Measurements from ENCODE around the gene PALM.
"Not testable (repeated sequence)": the region's sequence is repeated elsewhere in the genome, so short reads cannot be mapped to it uniquely, and the experiment has no call there.

PALM gene

DNA sequence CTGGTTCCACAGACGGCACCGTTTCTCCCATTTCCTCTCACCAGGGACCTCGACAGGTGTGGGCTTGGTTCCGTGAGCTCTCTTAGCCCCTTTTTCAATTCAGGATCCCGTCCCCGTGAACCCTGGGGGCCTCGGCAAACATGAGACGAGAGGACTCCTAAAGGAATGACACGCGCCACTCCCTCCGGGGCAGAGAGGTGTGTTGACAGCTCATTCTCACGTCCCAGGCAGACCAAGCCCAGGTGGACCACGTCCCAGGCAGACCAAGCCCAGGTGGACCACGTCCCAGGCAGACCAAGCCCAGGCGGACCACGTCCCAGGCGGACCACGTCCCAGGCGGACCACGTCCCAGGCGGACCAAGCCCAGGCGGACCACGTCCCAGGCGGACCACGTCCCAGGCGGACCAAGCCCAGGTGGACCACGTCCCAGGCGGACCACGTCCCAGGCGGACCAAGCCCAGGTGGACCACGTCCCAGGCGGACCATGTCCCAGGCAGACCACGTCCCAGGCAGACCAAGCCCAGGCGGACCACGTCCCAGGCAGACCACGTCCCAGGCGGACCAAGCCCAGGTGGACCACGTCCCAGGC lies 41.7 kb upstream of the PALM start:
- H3K9me3 ChIP-seq (ENCODE audit: control insufficient read depth in 5 of 5, low read length in 5 of 5); H3K27me3 ChIP-seq (ENCODE audit: control insufficient read depth in 5 of 5, insufficient read depth in 4 of 5, low read length in 5 of 5); H3K27ac ChIP-seq (ENCODE audit: low read depth, low read length): not testable (repeated sequence)

DNA sequence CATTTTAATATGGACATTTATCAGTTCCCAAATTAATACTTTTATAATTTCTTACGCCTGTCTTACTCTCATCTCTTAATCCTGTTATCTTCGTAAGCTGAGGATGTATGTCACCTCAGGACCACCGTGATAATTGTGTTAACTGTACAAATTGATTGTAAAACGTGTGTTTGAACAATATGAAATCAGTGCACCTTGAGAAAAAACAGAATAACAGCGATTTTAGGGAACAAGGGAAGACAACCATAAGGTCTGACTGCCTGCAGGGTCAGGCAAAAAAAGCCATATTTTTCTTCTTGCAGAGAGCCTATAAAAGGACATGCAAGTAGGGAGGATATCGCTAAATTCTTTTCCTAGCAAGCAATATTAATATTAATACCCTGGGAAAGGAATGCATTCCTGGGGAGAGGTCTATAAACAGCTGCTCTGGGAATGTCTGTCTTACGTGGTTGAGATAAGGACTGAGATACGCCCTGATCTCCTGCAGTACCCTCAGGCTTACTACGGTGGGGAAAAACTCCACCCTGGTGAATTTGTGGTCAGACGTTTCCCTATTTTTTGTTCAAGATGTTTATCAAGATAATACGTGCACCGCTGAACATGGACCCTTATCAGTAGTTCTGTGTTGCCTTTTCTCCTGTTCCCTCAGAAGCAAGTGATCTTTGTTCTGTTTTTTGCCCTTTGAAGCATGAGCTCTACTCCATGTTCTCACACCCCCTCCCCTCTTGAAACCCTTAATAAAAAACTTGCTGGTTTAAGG lies 39.9 kb upstream of the PALM start:
- not testable (repeated sequence) for H3K27me3 ChIP-seq (ENCODE audit: control insufficient read depth in 5 of 5, insufficient read depth in 4 of 5, low read length in 5 of 5); H3K36me3 ChIP-seq (ENCODE audit: control insufficient read depth in 5 of 5, insufficient read depth in 5 of 5, low read length in 5 of 5); H3K9ac ChIP-seq (ENCODE audit: low read length in 5 of 5); H3K4me3 ChIP-seq (ENCODE audit: low read depth in 1 of 5, low read length in 5 of 5); H3K27ac ChIP-seq (ENCODE audit: low read depth, low read length); H3K9me3 ChIP-seq (ENCODE audit: control insufficient read depth in 5 of 5, low read length in 5 of 5)
- H3K4me1 ChIP-seq (ENCODE audit: control insufficient read depth in 5 of 5, insufficient read depth in 5 of 5, low read length in 5 of 5), result peaks cover 2 to 47% (median 29%) of the 10 kb centered on the region in 5 donors

More for the DNA sequence above, 41.7 kb upstream of the PALM start:
- not testable (repeated sequence) for H3K4me3 ChIP-seq (ENCODE audit: low read depth in 1 of 5, low read length in 5 of 5); H3K36me3 ChIP-seq (ENCODE audit: control insufficient read depth in 5 of 5, insufficient read depth in 5 of 5, low read length in 5 of 5)
- peak overlapping the region in 1 of 5 donors; percentile 25 for H3K9ac ChIP-seq (ENCODE audit: low read length in 5 of 5)
- H3K4me1 ChIP-seq (ENCODE audit: control insufficient read depth in 5 of 5, insufficient read depth in 5 of 5, low read length in 5 of 5), result peaks cover 2 to 45% (median 33%) of the 10 kb centered on the region in 5 donors

DNA sequence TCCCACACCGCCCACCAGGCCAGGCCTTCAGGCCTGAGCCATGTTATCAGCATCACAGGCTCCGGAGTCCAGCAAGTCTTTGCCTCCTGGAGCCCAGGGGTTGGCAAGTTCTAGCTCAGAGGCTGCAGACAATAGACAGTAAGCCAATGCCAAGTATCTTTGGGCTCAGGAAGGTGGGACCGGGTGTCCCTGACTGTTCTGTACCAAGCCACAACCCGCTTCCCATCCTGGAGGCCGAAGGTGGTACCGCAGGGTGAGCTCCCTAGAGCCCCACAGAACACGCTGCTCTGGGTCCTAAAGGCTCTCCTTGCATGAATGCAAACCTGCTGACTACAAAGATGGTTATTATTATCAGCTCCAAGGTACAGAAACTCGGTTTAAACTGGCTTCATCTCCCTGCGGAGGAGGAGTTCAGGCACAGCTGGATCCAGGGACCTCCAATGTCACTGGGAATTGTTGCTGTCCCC lies 38.1 kb upstream of the PALM start:
- Histone ChIP-seq H3K27ac (ENCODE audit: low read depth, low read length) (peak overlapping the region; percentile 23), H3K27me3 (ENCODE audit: control insufficient read depth in 5 of 5, insufficient read depth in 4 of 5, low read length in 5 of 5) (no peaks in the 10 kb centered on the region), H3K36me3 (ENCODE audit: control insufficient read depth in 5 of 5, insufficient read depth in 5 of 5, low read length in 5 of 5) (no peaks in the 10 kb centered on the region), H3K4me1 (ENCODE audit: control insufficient read depth in 5 of 5, insufficient read depth in 5 of 5, low read length in 5 of 5) (peaks cover 0 to 49% (median 32%) of the 10 kb centered on the region in 5 donors), H3K9me3 (ENCODE audit: control insufficient read depth in 5 of 5, low read length in 5 of 5) (no peaks in the 10 kb centered on the region), H3K9ac (ENCODE audit: low read length in 5 of 5) (no peak overlapping the region), H3K4me3 (ENCODE audit: low read depth in 1 of 5, low read length in 5 of 5) (no peak overlapping the region)

- Histone ChIP-seq H3K4me1 (ENCODE audit: control insufficient read depth in 5 of 5, insufficient read depth in 5 of 5, low read length in 5 of 5) (peaks cover 5 to 69% (median 56%) of the 10 kb centered on the region in 5 donors), H3K27ac (ENCODE audit: low read depth, low read length) (peak overlapping the region; percentile 76), H3K27me3 (ENCODE audit: control insufficient read depth in 5 of 5, insufficient read depth in 4 of 5, low read length in 5 of 5) (peaks cover 0 to 3% (median 0%) of the 10 kb centered on the region in 5 donors), H3K9ac (ENCODE audit: low read length in 5 of 5) (no peak overlapping the region), H3K4me3 (ENCODE audit: low read depth in 1 of 5, low read length in 5 of 5) (no peak overlapping the region), H3K36me3 (ENCODE audit: control insufficient read depth in 5 of 5, insufficient read depth in 5 of 5, low read length in 5 of 5) (no peaks in the 10 kb centered on the region), H3K9me3 (ENCODE audit: control insufficient read depth in 5 of 5, low read length in 5 of 5) (no peaks in the 10 kb centered on the region)
Observed at GRCh38 chr19:674282-675151, 34.2 kb upstream of the PALM start.

- Histone ChIP-seq H3K4me1 (ENCODE audit: control insufficient read depth in 5 of 5, insufficient read depth in 5 of 5, low read length in 5 of 5) (peaks cover 5 to 67% (median 58%) of the 10 kb centered on the region in 5 donors), H3K27ac (ENCODE audit: low read depth, low read length) (peak overlapping the region; percentile 76), H3K27me3 (ENCODE audit: control insufficient read depth in 5 of 5, insufficient read depth in 4 of 5, low read length in 5 of 5) (peaks cover 0 to 3% (median 0%) of the 10 kb centered on the region in 5 donors), H3K9me3 (ENCODE audit: control insufficient read depth in 5 of 5, low read length in 5 of 5) (no peaks in the 10 kb centered on the region), H3K9ac (ENCODE audit: low read length in 5 of 5) (peak overlapping the region in 3 of 5 donors; percentile 13 to 68 (median 38)), H3K36me3 (ENCODE audit: control insufficient read depth in 5 of 5, insufficient read depth in 5 of 5, low read length in 5 of 5) (no peaks in the 10 kb centered on the region), H3K4me3 (ENCODE audit: low read depth in 1 of 5, low read length in 5 of 5) (peak overlapping the region; percentile 32 to 56 (median 53))
Observed at GRCh38 chr19:676007-676338, 32.8 kb upstream of the PALM start.

DNA sequence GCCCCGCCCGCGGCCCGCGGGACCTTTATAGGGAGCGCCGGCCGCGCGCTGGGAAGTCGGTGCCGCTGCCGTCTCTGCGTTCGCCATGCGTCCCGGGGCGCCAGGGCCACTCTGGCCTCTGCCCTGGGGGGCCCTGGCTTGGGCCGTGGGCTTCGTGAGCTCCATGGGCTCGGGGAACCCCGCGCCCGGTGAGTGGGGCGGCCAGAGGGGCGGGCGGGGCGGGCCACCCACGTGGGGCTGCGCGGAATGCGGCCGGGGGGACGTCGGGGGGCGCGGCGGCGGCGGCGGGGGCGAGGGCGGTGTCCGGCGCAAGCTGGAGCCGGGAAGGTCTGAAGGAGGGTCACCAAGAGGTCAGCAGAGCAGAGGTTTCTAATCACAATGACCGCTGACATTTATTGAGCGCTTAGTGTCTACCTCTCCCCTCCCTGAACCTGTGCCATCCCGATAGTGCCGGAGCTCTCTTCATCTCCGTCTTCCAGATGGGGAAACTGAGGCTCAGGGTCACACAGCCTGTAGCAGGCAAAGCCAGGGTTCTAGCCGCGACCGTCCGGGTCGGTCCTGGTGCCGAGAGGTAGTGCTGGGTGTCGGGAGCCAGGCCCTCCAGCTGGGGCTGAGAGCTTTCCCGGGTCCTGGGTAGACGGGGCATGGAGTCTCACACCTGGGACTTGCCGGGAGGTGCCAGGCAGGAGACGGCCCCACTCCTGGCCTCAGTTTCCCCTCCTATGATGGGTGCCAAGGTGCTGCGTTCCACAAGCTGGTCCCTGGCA lies 32.2 kb upstream of the PALM start, which contains the start of gene FSTL3:
Gene FSTL3 (plus strand): TSS at position 54 of the 767 bp plus-strand sequence. CDS start 32 bp downstream, at position 86.
- Histone ChIP-seq H3K36me3 (ENCODE audit: control insufficient read depth in 5 of 5, insufficient read depth in 5 of 5, low read length in 5 of 5) (peaks cover 0 to 3% (median 0%) of the 10 kb centered on the region in 5 donors), H3K27me3 (ENCODE audit: control insufficient read depth in 5 of 5, insufficient read depth in 4 of 5, low read length in 5 of 5) (peaks cover 0 to 3% (median 0%) of the 10 kb centered on the region in 5 donors), H3K9me3 (ENCODE audit: control insufficient read depth in 5 of 5, low read length in 5 of 5) (no peaks in the 10 kb centered on the region), H3K9ac (ENCODE audit: low read length in 5 of 5) (peak within 1 kb of the TSS in 4 of 5 donors; percentile 79 to 94 (median 88)), H3K4me3 (ENCODE audit: low read depth in 1 of 5, low read length in 5 of 5) (peak within 1 kb of the TSS; percentile 73 to 88 (median 75)), H3K27ac (ENCODE audit: low read depth, low read length) (peak within 1 kb of the TSS; percentile 88), H3K4me1 (ENCODE audit: control insufficient read depth in 5 of 5, insufficient read depth in 5 of 5, low read length in 5 of 5) (peaks cover 5 to 70% (median 60%) of the 10 kb centered on the region in 5 donors)

DNA sequence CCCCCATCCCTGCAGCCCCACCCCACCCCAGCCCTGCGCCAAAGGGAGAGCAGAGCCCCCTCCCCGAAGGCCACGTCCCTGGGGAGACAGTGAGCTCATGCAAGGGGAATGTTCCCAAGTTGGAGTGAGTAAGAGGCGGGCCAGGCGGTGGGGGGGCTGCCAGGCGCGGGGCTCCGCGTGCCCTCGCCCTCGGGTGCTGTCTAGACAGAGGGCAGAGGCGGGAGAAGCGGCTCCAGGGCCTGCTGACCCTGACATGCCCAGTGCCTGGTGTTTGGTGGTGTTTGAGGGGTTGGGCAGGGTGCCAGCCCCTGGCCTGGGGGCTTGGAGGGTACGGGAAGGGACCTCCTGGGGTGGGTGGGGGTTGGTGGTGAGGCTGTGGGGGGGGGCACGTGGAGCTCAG lies 31.5 kb upstream of the PALM start:
- H3K27ac ChIP-seq (ENCODE audit: low read depth, low read length), result peak overlapping the region; percentile 88
- peak overlapping the region in 4 of 5 donors; percentile 79 to 94 (median 88) for H3K9ac ChIP-seq (ENCODE audit: low read length in 5 of 5)
- peaks cover 0 to 5% (median 0%) of the 10 kb centered on the region in 5 donors for H3K36me3 ChIP-seq (ENCODE audit: control insufficient read depth in 5 of 5, insufficient read depth in 5 of 5, low read length in 5 of 5)
- peaks cover 0 to 3% (median 0%) of the 10 kb centered on the region in 5 donors for H3K27me3 ChIP-seq (ENCODE audit: control insufficient read depth in 5 of 5, insufficient read depth in 4 of 5, low read length in 5 of 5)
- H3K4me3 ChIP-seq (ENCODE audit: low read depth in 1 of 5, low read length in 5 of 5), result peak overlapping the region in 4 of 5 donors; percentile 73 to 79 (median 74)
- H3K4me1 ChIP-seq (ENCODE audit: control insufficient read depth in 5 of 5, insufficient read depth in 5 of 5, low read length in 5 of 5), result peaks cover 5 to 71% (median 62%) of the 10 kb centered on the region in 5 donors
- H3K9me3 ChIP-seq (ENCODE audit: control insufficient read depth in 5 of 5, low read length in 5 of 5), result no peaks in the 10 kb centered on the region

DNA sequence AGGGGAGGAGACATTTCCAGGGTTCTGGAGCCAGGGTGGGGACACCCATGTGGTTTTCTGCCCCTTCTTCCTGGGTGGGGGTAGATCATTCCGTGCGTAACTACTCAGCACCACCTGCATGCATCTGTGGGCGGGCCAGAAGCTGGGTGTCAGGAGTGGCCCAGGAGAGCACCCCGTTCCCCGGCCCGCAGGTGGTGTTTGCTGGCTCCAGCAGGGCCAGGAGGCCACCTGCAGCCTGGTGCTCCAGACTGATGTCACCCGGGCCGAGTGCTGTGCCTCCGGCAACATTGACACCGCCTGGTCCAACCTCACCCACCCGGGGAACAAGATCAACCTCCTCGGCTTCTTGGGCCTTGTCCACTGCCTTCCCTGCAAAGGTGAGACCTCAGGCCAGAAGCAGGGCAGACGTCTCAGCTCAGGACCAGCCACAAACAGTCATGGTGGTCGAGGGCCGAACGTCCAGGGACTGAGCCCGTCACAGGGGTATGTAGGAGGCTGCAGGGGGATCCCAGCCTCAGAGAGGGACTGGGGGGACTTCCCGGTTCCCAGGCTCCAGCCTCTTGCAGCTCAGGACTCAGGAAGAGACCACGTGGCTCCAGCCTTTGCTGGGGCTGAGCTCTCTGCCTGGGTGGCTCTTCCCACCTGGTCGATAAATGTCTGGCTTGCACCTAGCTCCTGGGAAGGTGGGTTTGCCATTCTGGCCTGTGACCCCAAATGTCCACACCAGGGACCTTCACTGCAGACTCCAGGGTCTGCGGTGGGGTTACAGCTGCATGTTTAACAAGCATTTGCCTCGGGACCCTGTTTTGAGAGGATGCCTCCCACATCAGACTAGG lies 30.9 kb upstream of the PALM start:
- peak overlapping the region in 4 of 5 donors; percentile 1 to 77 (median 56) for H3K9ac ChIP-seq (ENCODE audit: low read length in 5 of 5)
- peak overlapping the region; percentile 40 to 59 (median 48) for H3K4me3 ChIP-seq (ENCODE audit: low read depth in 1 of 5, low read length in 5 of 5)
- H3K4me1 ChIP-seq (ENCODE audit: control insufficient read depth in 5 of 5, insufficient read depth in 5 of 5, low read length in 5 of 5), result peaks cover 7 to 71% (median 59%) of the 10 kb centered on the region in 5 donors
- peaks cover 0 to 3% (median 0%) of the 10 kb centered on the region in 5 donors for H3K27me3 ChIP-seq (ENCODE audit: control insufficient read depth in 5 of 5, insufficient read depth in 4 of 5, low read length in 5 of 5)
- no peaks in the 10 kb centered on the region for H3K9me3 ChIP-seq (ENCODE audit: control insufficient read depth in 5 of 5, low read length in 5 of 5)
- peak overlapping the region; percentile 88 for H3K27ac ChIP-seq (ENCODE audit: low read depth, low read length)
- H3K36me3 ChIP-seq (ENCODE audit: control insufficient read depth in 5 of 5, insufficient read depth in 5 of 5, low read length in 5 of 5), result peaks cover 0 to 5% (median 0%) of the 10 kb centered on the region in 5 donors
